ENCODE measurements around the gene NDUFB2.
"Not testable (repeated sequence)": the region's sequence is repeated elsewhere in the genome, so short reads cannot be mapped to it uniquely, and the experiment has no call there.

NDUFB2 gene

GRCh38 chr7:140734729-140735128 is 38.2 kb downstream of the NDUFB2 start:
- DNase-seq (ENCODE audit: low spot score): no peak

DNA sequence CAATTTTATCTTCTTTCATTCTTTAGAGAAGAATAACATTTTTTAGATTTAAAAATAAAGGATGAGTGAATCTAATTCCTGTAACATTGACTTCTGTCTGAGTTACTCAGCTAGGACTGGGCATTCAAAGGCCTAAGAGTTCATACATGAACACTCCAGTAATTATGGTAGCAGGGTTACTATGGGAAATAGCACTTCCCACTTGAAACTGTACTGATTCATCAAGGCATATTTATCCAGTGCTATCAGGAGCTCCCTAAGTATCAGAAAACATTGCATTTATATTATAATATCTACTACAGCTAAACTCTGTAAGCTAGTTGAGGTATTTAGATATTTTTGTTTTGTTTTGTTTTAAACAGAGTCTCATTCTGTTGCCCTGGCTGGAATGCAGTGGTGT is 41.8 kb downstream of the NDUFB2 start:
- DNase-seq (ENCODE audit: low spot score): no peak

GRCh38 chr7:140743255-140743654 is 46.7 kb downstream of the NDUFB2 start:
- DNase-seq (ENCODE audit: low spot score): not testable (repeated sequence)

- no peak for DNase-seq (ENCODE audit: low spot score)
Observed at GRCh38 chr7:140744005-140744404, 47.5 kb downstream of the NDUFB2 start.

- DNase-seq (ENCODE audit: low spot score): no peak
Observed at GRCh38 chr7:140745266-140746058, 49.0 kb downstream of the NDUFB2 start.

DNA sequence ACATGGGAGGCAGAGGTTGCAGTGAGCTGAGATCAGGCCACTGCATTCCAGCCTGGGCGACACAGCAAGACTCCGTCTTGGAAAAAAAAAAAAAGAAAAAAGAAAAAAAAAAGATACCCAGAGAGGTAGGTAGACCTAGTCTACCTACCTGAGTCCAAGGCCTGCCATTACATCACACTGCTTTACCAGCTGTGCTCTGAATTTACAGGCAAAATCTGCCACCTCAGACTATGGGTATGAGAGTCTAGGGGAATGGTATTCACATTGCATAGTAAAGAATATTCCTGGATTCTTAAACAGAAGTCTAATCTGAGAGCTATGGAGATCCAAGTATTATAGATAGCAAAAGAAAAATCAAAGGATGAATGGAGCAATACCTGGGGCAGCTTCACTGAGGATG is 50.2 kb downstream of the NDUFB2 start:
- no peak for DNase-seq (ENCODE audit: low spot score)

DNA sequence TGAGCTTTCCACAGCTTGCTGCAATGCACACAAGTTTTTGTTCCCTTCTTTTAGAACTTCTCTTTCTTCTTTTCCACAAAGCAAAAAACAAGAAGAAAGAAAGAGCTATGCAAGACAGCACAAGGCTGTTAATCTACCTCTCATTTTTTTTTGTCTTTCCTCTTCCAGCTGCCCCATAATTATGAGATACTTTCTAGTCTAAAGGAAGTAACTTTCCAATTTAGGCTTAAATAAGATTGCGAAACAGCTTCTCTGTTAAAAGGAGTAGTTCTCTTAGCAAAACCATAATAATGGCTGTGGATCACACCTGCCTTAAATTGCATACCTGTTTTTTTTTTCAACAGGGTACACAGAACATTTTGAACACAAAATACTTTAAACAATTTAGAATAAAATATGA is 56.0 kb downstream of the NDUFB2 start:
- no peak for DNase-seq (ENCODE audit: low spot score)

- DNase-seq (ENCODE audit: low spot score): no peak
Observed at GRCh38 chr7:140754506-140754905, 58.0 kb downstream of the NDUFB2 start.
